Kidney epithelial cell (primary cell): ENCODE measurements around the gene GHRHR. TPM values are rescaled to one million over a fixed set of nuclear protein-coding genes. Genes with fewer than 3 reads are reported as not detected.

Experiments used
- DNase-seq: peaks from one replicate; pipeline ENCODE4 v3.0.0-alpha.2; 2010; ENCODE audit warnings: low read depth
- H3K27me3 ChIP-seq: 2 replicates; pipeline ENCODE4 v1.6.0; 2011; ENCODE audit warnings: low read length; ENCODE audit not compliant: control insufficient read depth, insufficient read depth
- H3K36me3 ChIP-seq: 2 replicates; pipeline ENCODE4 v1.5.1; 2011; ENCODE audit warnings: low read length; ENCODE audit not compliant: control insufficient read depth, insufficient read depth
- H3K4me3 ChIP-seq: 2 replicates; pipeline ENCODE4 v1.5.1; 2011; ENCODE audit warnings: low read depth, mild to moderate bottlenecking, control low read depth, low read length
- total RNA-seq: library from RNA; depleted of rRNA; stranded (reverse); fragments of >200 nt; gene quantifications from 2 replicates; pipeline ENCODE4 v1.2.3, GENCODE V29; 2015
- TF ChIP-seq, protein P1 (sequence below): IDR thresholded peaks from 2 replicates; pipeline ENCODE4 v1.5.1; 2011; ENCODE audit warnings: mild to moderate bottlenecking, moderate library complexity, low read length, control low read depth, inconsistent platforms; ENCODE audit not compliant: insufficient read depth, poor library complexity, severe bottlenecking

Gene GHRHR
- not detected in 2 replicates for total RNA-seq

DNA sequence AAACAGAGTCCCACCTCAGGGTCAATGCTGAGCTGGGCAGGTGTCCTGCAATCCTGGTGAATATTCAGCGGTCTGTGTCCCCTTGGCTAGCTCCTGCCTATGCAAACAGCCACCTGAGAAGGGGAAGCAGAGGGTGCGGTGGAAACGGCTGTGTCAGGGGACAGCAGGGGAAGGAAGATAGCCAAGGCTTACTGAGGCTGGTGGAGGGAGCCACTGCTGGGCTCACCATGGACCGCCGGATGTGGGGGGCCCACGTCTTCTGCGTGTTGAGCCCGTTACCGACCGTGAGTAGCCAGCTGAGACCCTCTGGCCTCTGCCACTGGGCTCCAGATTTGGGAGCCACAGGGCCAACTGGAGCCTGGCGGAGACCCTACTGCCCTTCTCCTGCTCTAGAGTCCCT lies at the start of gene GHRHR:
Gene GHRHR, plus strand, starts transcription at position 112 of the 400 bp plus-strand sequence. Its CDS starts 116 bp downstream, at position 228.
- DNase-seq, result no peak
- H3K27me3 ChIP-seq, result peaks cover 3% of the 10 kb centered on the region
- no peaks in the 10 kb centered on the region for H3K36me3 ChIP-seq
- TF ChIP-seq, protein P1, sequence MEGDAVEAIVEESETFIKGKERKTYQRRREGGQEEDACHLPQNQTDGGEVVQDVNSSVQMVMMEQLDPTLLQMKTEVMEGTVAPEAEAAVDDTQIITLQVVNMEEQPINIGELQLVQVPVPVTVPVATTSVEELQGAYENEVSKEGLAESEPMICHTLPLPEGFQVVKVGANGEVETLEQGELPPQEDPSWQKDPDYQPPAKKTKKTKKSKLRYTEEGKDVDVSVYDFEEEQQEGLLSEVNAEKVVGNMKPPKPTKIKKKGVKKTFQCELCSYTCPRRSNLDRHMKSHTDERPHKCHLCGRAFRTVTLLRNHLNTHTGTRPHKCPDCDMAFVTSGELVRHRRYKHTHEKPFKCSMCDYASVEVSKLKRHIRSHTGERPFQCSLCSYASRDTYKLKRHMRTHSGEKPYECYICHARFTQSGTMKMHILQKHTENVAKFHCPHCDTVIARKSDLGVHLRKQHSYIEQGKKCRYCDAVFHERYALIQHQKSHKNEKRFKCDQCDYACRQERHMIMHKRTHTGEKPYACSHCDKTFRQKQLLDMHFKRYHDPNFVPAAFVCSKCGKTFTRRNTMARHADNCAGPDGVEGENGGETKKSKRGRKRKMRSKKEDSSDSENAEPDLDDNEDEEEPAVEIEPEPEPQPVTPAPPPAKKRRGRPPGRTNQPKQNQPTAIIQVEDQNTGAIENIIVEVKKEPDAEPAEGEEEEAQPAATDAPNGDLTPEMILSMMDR, result no peak
- no peak within 1 kb of the TSS for H3K4me3 ChIP-seq

DNA sequence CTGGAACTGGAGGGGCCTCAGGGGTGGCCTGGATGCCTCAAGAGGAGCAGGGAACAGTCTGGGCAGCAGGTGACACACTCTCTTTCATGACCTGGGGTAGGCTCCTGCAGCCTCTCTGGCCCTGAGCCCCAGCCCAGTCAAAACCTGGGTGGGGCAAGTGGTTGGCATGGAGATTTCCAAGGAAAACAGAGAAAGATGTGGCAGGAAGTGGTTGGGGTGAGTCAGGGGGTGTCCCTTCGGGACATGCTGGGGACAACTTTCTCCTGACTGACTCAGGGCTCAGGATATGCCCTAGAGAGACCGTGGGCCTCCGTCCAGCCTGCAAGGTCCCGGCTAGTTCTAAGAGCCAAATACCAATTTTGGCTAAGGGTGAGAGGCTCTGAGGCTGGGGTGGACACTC lies 49.2 kb upstream of the GHRHR start:
- no peaks in the 10 kb centered on the region for H3K27me3 ChIP-seq
- peak; percentile 34 for DNase-seq
- no peaks in the 10 kb centered on the region for H3K36me3 ChIP-seq
- no peak overlapping the region for H3K4me3 ChIP-seq
- TF ChIP-seq, protein P1, result no peak

DNA sequence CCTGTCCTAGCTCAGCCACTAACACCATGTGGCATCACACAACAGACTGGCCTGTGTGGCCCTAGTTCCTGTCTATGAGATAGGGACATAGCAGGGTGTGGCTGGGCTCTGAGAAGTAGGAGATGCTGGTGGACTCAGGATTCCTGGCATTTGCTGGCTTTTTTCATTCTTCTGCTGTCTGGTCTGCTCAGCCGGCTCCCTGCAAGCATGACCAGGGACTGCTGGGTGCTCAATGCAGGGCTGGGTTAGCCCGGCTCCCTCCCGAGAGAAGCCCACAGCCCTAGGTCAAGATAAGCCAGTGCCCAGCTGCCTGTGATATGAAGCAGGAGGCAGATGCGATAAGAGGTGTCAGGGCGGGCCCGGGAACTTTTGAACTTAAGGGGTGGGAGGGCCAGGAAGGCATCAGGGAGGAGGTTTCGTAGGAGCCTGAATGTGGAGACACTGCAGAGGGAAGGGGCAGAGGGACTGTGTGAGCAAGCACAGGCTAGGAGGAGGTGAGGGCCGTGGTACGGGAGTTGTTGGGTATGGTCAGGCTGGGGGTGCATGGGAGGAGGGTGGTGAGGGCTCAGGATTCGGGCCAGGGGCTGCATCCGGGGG lies 48.6 kb upstream of the GHRHR start:
- TF ChIP-seq, protein P1, result no peak
- Histone ChIP-seq H3K4me3 (no peak overlapping the region), H3K36me3 (no peaks in the 10 kb centered on the region), H3K27me3 (no peaks in the 10 kb centered on the region)
- no peak for DNase-seq

DNA sequence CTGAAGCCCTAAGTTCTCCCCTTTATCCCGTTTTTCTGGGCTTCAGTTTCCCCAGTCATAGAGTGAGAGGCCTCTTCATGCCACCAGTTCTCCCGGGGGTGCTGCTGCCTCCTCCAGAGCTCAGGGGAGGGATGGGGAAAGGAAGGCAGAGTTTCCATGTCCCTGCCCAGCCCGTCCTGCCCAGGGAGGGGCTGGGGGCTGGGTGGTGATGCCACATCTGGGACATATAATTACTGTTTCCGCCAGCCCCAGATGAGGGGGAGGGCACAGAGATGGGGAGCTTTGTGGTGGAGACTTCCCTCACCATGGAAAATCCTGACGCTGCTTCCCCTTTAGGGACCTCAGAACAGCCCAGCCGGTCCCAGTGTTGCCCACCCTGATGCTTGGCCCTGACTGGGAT lies 48.0 kb upstream of the GHRHR start:
- TF ChIP-seq, protein P1, result no peak
- H3K36me3 ChIP-seq, result no peaks in the 10 kb centered on the region
- no peak for DNase-seq
- no peaks in the 10 kb centered on the region for H3K27me3 ChIP-seq
- H3K4me3 ChIP-seq, result no peak overlapping the region

DNA sequence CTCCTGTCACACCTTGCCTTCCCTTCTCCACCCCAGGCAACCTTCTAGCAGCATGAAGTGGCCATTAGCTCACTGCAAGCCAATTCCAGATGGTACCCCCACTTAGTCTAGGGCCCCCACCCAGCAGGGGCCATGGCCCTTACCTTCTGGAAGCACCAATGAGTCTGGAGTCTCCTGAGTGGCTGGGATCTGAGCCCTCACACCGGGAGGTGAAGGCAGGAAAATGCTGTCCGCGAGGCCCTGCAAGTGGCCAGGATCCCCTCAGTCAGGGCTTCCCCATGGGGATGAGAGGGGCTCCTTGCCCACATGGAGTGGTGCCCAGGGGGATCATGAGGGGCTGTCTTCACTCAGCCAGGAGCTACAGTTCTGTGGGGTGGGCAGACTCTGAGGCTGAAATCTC lies 47.5 kb upstream of the GHRHR start:
- no peak for DNase-seq
- Histone ChIP-seq H3K4me3 (no peak overlapping the region), H3K36me3 (no peaks in the 10 kb centered on the region), H3K27me3 (no peaks in the 10 kb centered on the region)
- TF ChIP-seq, protein P1, result no peak

DNA sequence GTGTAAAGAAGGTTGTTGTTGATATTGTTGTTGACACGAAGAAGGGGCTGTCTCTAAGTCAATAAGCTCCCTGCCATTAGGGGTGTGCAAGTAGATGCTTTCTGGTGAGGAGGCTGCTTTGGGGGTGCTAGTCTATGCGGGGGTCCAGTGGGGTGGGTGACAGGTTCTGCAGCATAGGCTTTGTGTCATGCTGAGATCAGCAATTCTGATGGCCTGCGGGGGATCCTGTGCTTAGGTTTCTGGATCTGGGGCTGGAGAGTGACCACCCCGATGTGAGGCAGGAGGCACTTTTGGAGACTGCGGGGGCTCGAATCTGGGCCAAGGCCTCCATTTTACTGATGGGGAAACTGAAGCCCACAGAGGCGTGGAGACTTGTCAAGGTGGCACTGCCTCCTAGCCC lies 47.0 kb upstream of the GHRHR start:
- Histone ChIP-seq H3K27me3 (no peaks in the 10 kb centered on the region), H3K36me3 (no peaks in the 10 kb centered on the region), H3K4me3 (no peak overlapping the region)
- TF ChIP-seq, protein P1, result no peak
- DNase-seq, result no peak
